Caco-2 (cell line): Measurements from ENCODE around the gene CDHR1. TPM values are rescaled to one million over a fixed set of nuclear protein-coding genes. Genes with fewer than 3 reads are reported as not detected.

Experiments used
- BruUV-seq: library from RNA; stranded (reverse); fragments of 400-500 nt; replicated peaks from 2 replicates; lab custom pipeline; 2021; lab: Mats Ljungman, UMichigan
- CTCF ChIA-PET: fragments of 300-600 bp; sonication (Branson Sonifier 250); formaldehyde crosslinking; loops from one replicate; lab custom pipeline; 2022; ENCODE audit warnings: antibody characterized with exemption; lab: Charles Lee
- POLR2A ChIA-PET: fragments of 300-600 bp; sonication (Branson Sonifier 250); formaldehyde crosslinking; loops from one replicate; lab custom pipeline; 2022; ENCODE audit warnings: antibody characterized with exemption; lab: Charles Lee
- DNase-seq, 2 experiments: peaks; one replicate each; pipeline versions ENCODE4 v3.0.0 to v3.0.0-alpha.2; 2020 to 2022
- H3K27me3 ChIP-seq: replicated peaks from 2 replicates; pipeline ENCODE4 v1.6.0; 2011; ENCODE audit warnings: low read length; ENCODE audit not compliant: control insufficient read depth, insufficient read depth
- H3K36me3 ChIP-seq: 2 replicates; pipeline ENCODE4 v1.5.1; 2011; ENCODE audit warnings: low read length; ENCODE audit not compliant: control insufficient read depth, insufficient read depth
- H3K4me1 ChIP-seq: fragments of 250-450 bp; sonication (Bioruptor Pico); 2 replicates; pipeline ENCODE4 v1.5.1; 2020; ENCODE audit warnings: mild to moderate bottlenecking
- H3K4me3 ChIP-seq: 2 replicates; pipeline ENCODE4 v1.5.1; 2011; ENCODE audit warnings: low read depth, mild to moderate bottlenecking, control low read depth, low read length
- H3K9me3 ChIP-seq: fragments of 250-450 bp; sonication (Bioruptor Pico); 2 replicates; pipeline ENCODE4 v1.5.1; 2020; ENCODE audit warnings: mild to moderate bottlenecking, moderate library complexity
- H3K27ac Mint-ChIP-seq: one replicate; pipeline ENCODE4 v1.8.0; 2022; ENCODE audit warnings: mixed read lengths; ENCODE audit not compliant: unreplicated experiment
- H3K27me3 Mint-ChIP-seq: one replicate; pipeline ENCODE4 v1.8.0; 2022; ENCODE audit warnings: mixed read lengths; ENCODE audit not compliant: insufficient read depth, unreplicated experiment
- H3K36me3 Mint-ChIP-seq: one replicate; pipeline ENCODE4 v1.8.0; 2022; ENCODE audit warnings: mild to moderate bottlenecking, mixed read lengths; ENCODE audit not compliant: insufficient read depth, unreplicated experiment
- H3K4me1 Mint-ChIP-seq: one replicate; pipeline ENCODE4 v1.8.0; 2022; ENCODE audit warnings: low read depth, mixed read lengths; ENCODE audit not compliant: unreplicated experiment
- H3K4me3 Mint-ChIP-seq: one replicate; pipeline ENCODE4 v1.8.0; 2022; ENCODE audit warnings: mild to moderate bottlenecking, moderate library complexity, mixed read lengths; ENCODE audit not compliant: unreplicated experiment
- H3K9me3 Mint-ChIP-seq: one replicate; pipeline ENCODE4 v1.8.0; 2022; ENCODE audit warnings: mixed read lengths; ENCODE audit not compliant: unreplicated experiment
- intact Hi-C: fragments of 100-400 bp; cut with micrococcal nuclease; formaldehyde crosslinking; loops from one replicate; pipeline ENCODE4 v1.10.0; 2022; ENCODE audit not compliant: unreplicated experiment
- total RNA-seq: library from RNA; stranded (reverse); gene quantifications from 2 replicates; pipeline ENCODE4 v1.2.3, GENCODE V29; 2022
- TF ChIP-seq, protein P1 (sequence below), 2 experiments: fragments of 200-600 bp in 1 of 2; IDR thresholded peaks; 1 replicate in 1 of 2; 2 replicates in 1 of 2; pipeline versions ENCODE4 v1.5.1 to v1.8.0; 2011 to 2022; ENCODE audit warnings: antibody characterized with exemption in 1 of 2, control low read depth in 1 of 2, inconsistent platforms in 1 of 2, low read depth in 1 of 2, low read length in 1 of 2, mild to moderate bottlenecking in 1 of 2, moderate library complexity in 1 of 2; ENCODE audit not compliant: insufficient read depth in 1 of 2, severe bottlenecking in 1 of 2, unreplicated experiment in 1 of 2

CDHR1 gene
- total RNA-seq, 1 experiment from 2014 or later, result not detected

- Mint-ChIP-seq H3K4me1 (no peaks in the 10 kb centered on the region), H3K27ac (no peak overlapping the region), H3K9me3 (no peaks in the 10 kb centered on the region), H3K36me3 (no peaks in the 10 kb centered on the region), H3K4me3 (no peak overlapping the region), H3K27me3 (peaks cover 11% of the 10 kb centered on the region)
- POLR2A ChIA-PET, result no interaction called here
- H3K36me3 ChIP-seq, result no peaks in the 10 kb centered on the region
- BruUV-seq, result no TSS peak
- H3K4me1 ChIP-seq, result no peaks in the 10 kb centered on the region
- H3K9me3 ChIP-seq, result 0 out of 2 replicates have a peak, but pooled peaks cover 3% of the 10 kb centered on the region
- CTCF ChIA-PET, result interaction anchor here (1.3 kb wide), 1 partner anchor 281 kb away, joined by 3 read pairs; no protein-coding TSS in a partner anchor
- TF ChIP-seq, protein P1, sequence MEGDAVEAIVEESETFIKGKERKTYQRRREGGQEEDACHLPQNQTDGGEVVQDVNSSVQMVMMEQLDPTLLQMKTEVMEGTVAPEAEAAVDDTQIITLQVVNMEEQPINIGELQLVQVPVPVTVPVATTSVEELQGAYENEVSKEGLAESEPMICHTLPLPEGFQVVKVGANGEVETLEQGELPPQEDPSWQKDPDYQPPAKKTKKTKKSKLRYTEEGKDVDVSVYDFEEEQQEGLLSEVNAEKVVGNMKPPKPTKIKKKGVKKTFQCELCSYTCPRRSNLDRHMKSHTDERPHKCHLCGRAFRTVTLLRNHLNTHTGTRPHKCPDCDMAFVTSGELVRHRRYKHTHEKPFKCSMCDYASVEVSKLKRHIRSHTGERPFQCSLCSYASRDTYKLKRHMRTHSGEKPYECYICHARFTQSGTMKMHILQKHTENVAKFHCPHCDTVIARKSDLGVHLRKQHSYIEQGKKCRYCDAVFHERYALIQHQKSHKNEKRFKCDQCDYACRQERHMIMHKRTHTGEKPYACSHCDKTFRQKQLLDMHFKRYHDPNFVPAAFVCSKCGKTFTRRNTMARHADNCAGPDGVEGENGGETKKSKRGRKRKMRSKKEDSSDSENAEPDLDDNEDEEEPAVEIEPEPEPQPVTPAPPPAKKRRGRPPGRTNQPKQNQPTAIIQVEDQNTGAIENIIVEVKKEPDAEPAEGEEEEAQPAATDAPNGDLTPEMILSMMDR (IDR thresholded peaks at IDR 0.05; ENCODE audit: insufficient read depth in 1 of 2, low read depth in 1 of 2, low read length in 1 of 2, severe bottlenecking in 1 of 2, unreplicated experiment in 1 of 2), result no peak
- no peaks in the 10 kb centered on the region; the same call in 1 of the 2 replicates for H3K27me3 ChIP-seq
- DNase-seq, result peak in 1 of 2 experiments; percentile 15
- intact Hi-C loops, result no loop called here
- H3K4me3 ChIP-seq, result no peak overlapping the region
Measured at GRCh38 chr10:84256510-84257342, 62.4 kb downstream of the CDHR1 start.

GRCh38 chr10:84257343-84258020 is 63.1 kb downstream of the CDHR1 start:
- no peak overlapping the region for H3K4me3 Mint-ChIP-seq
- no peaks in the 10 kb centered on the region; the same call in 1 of the 2 replicates for H3K27me3 ChIP-seq
- POLR2A ChIA-PET, result no interaction called here
- H3K27me3 Mint-ChIP-seq, result peaks cover 8% of the 10 kb centered on the region
- H3K9me3 Mint-ChIP-seq, result no peaks in the 10 kb centered on the region
- intact Hi-C loops, result no loop called here
- H3K36me3 ChIP-seq, result no peaks in the 10 kb centered on the region
- H3K27ac Mint-ChIP-seq, result no peak overlapping the region
- no peak overlapping the region for H3K4me3 ChIP-seq
- no peaks in the 10 kb centered on the region for H3K4me1 Mint-ChIP-seq
- CTCF ChIA-PET, result interaction anchor here (1.3 kb wide), 1 partner anchor 280 kb away, joined by 3 read pairs; no protein-coding TSS in a partner anchor
- H3K9me3 ChIP-seq, result 0 out of 2 replicates have a peak, but pooled peaks cover 3% of the 10 kb centered on the region
- TF ChIP-seq, protein P1 (IDR thresholded peaks at IDR 0.05; ENCODE audit: insufficient read depth in 1 of 2, low read depth in 1 of 2, low read length in 1 of 2, severe bottlenecking in 1 of 2, unreplicated experiment in 1 of 2), result no peak
- H3K4me1 ChIP-seq, result no peaks in the 10 kb centered on the region
- DNase-seq, result no peak
- no TSS peak for BruUV-seq
- H3K36me3 Mint-ChIP-seq, result no peaks in the 10 kb centered on the region

DNA sequence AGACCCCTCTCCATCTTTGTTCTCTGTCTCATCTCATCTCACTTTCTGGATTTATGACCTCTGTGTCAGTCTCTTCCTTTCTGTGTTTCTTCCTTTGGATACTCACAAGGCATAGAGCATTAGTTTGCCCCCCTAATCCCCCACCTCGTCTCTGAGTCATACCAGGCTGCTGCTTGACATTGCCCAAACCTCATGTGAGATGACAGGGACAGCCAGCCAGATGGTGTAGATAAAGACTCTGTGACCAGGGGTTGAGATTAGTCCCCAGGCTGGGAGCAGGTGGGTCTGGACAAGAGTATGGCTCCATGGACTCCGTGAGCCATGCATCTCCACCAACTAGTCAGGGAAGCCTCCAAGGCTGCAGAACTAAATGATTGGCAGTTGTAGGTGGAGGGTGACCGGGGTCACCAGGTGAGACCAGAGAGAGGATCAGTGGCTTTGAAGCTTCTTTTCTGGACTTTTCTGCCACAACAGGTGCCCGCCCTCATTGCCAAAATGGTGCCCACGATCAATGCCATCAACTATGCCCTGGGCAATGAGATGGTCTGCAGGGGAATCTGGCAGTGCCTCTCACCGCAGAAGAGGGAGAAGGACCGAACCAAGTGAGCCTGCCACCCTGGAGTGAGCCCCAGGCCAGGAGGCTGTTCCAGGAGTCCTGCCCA is 63.8 kb downstream of the CDHR1 start:
- BruUV-seq, result no TSS peak
- Mint-ChIP-seq H3K4me3 (no peak overlapping the region), H3K9me3 (no peaks in the 10 kb centered on the region), H3K36me3 (no peaks in the 10 kb centered on the region), H3K27me3 (peaks cover 4% of the 10 kb centered on the region), H3K4me1 (no peaks in the 10 kb centered on the region), H3K27ac (no peak overlapping the region)
- POLR2A ChIA-PET, result no interaction called here
- TF ChIP-seq, protein P1 (IDR thresholded peaks at IDR 0.05; ENCODE audit: insufficient read depth in 1 of 2, low read depth in 1 of 2, low read length in 1 of 2, severe bottlenecking in 1 of 2, unreplicated experiment in 1 of 2), result no peak
- H3K27me3 ChIP-seq, result no peaks in the 10 kb centered on the region; the same call in 1 of the 2 replicates
- 0 out of 2 replicates have a peak, but pooled peaks cover 3% of the 10 kb centered on the region for H3K9me3 ChIP-seq
- DNase-seq, result no peak
- H3K4me1 ChIP-seq, result no peaks in the 10 kb centered on the region
- H3K4me3 ChIP-seq, result no peak overlapping the region
- no peaks in the 10 kb centered on the region for H3K36me3 ChIP-seq
- CTCF ChIA-PET, result interaction anchor here (1.3 kb wide), 1 partner anchor 279 kb away, joined by 3 read pairs; no protein-coding TSS in a partner anchor
- intact Hi-C loops, result no loop called here
